GM12875 (cell line): Measurements from ENCODE around the gene CDKN2B-AS1.

ENCODE experiments used
- H3K4me3 ChIP-seq: one replicate; pipeline ENCODE4 v1.5.1; 2011; ENCODE audit warnings: low read depth, low read length, control low read depth
- CTCF ChIP-seq: IDR thresholded peaks from 2 replicates; pipeline ENCODE4 v1.5.1; 2011; ENCODE audit warnings: low read depth, mild to moderate bottlenecking, control low read depth, inconsistent platforms, low read length, moderate library complexity, borderline replicate concordance; ENCODE audit not compliant: insufficient read depth

CDKN2B-AS1 gene

GRCh38 chr9:22111176-22111953 lies 116.8 kb downstream of the CDKN2B-AS1 start:
- no peak overlapping the region for H3K4me3 ChIP-seq
- no peak for TF ChIP-seq CTCF

GRCh38 chr9:22111954-22112247 lies 117.3 kb downstream of the CDKN2B-AS1 start:
- no peak for TF ChIP-seq CTCF
- no peak overlapping the region for H3K4me3 ChIP-seq

GRCh38 chr9:22112870-22113821 lies 118.6 kb downstream of the CDKN2B-AS1 start:
- no peak for TF ChIP-seq CTCF
- H3K4me3 ChIP-seq, result no peak overlapping the region

GRCh38 chr9:22114956-22115355 lies 120.4 kb downstream of the CDKN2B-AS1 start:
- TF ChIP-seq CTCF, result no peak
- no peak overlapping the region for H3K4me3 ChIP-seq

- TF ChIP-seq CTCF, result no peak
- no peak overlapping the region for H3K4me3 ChIP-seq
These were observed 122.2 kb downstream of the CDKN2B-AS1 start for GRCh38 chr9:22116758-22117157.

GRCh38 chr9:22117511-22118384 lies 123.2 kb downstream of the CDKN2B-AS1 start:
- H3K4me3 ChIP-seq, result no peak overlapping the region
- TF ChIP-seq CTCF, result no peak
